Left lung (tissue), 10 donors: ENCODE data around the gene SMIM23. TPM values are rescaled to one million over a fixed set of nuclear protein-coding genes. Genes with fewer than 3 reads are reported as not detected.
"Not testable (repeated sequence)": the region's sequence is repeated elsewhere in the genome, so short reads cannot be mapped to it uniquely, and the experiment has no call there.

ENCODE experiments used
- ATAC-seq: fragments of 200-7000 bp; cut with Tn5 transposase; one replicate; pipeline ENCODE4 v1.9.1; 2020; ENCODE audit warnings: moderate library complexity
- DNase-seq, 4 donors: peaks; one replicate each; pipeline ENCODE4 v3.0.0-alpha.2; 2013 to 2020
- H3K27ac ChIP-seq, 2 donors: fragments of 200-600 bp; sonication (generic) in 1 of 2; one replicate each; pipeline versions ENCODE4 v1.5.0 to v1.8.0; 2020 to 2021
- H3K27me3 ChIP-seq, 2 donors: fragments of 200-600 bp; sonication (generic) in 1 of 2; one replicate each; pipeline versions ENCODE4 v1.5.0 to v1.8.0; 2020 to 2021
- H3K36me3 ChIP-seq, 2 donors: fragments of 200-600 bp; sonication (generic) in 1 of 2; one replicate each; pipeline versions ENCODE4 v1.5.0 to v1.8.0; 2020 to 2021
- H3K4me1 ChIP-seq, 2 donors: fragments of 200-600 bp; one replicate each; pipeline ENCODE4 v1.8.0; 2021
- H3K4me3 ChIP-seq, 2 donors: fragments of 200-600 bp; sonication (generic) in 1 of 2; one replicate each; pipeline versions ENCODE4 v1.5.0 to v1.8.0; 2020 to 2021; ENCODE audit warnings: mild to moderate bottlenecking in 1 of 2
- H3K9me3 ChIP-seq, 2 donors: fragments of 200-600 bp; sonication (generic) in 1 of 2; one replicate each; pipeline versions ENCODE4 v1.5.0 to v1.8.0; 2020 to 2021
- CTCF ChIP-seq, 2 donors: fragments of 200-600 bp; sonication (generic) in 1 of 2; IDR thresholded peaks; one replicate each; pipeline versions ENCODE4 v1.5.0 to v1.8.0; 2021; ENCODE audit warnings: antibody characterized with exemption in 2 of 2
- intact Hi-C, 2 donors: fragments of 100-400 bp; cut with DNase I; formaldehyde crosslinking; loops; one replicate each; pipeline versions ENCODE4 v1.11.2 to v1.14.2; 2022
- polyA plus RNA-seq, 6 donors: library from polyadenylated mRNA; unstranded; fragments of 120-200 nt; gene quantifications; one replicate each; pipeline ENCODE4 v1.2.1, GENCODE V29; 2013; ENCODE audit not compliant: insufficient read length in 6 of 6
- total RNA-seq, 2 donors: library from RNA; stranded (reverse); fragmentation: NEBNext Ultra II Directional; extraction: Animal tissue kit (Norgen Biotek cat#: 25700); gene quantifications; one replicate each; pipeline ENCODE4 v1.2.1, GENCODE V29; 2021
- donor health status: DM: no; HTN: yes; CAD: no.
- donor health status: DM: no; HTN: no; CAD: no.

SMIM23 gene
- total and polyA plus RNA-seq, 8 donors = not detected

GRCh38 chr5:171771856-171772255 lies 13.8 kb upstream of the SMIM23 start:
- intact Hi-C loops = no loop called here
- ATAC-seq (no peak), DNase-seq (no peak)

GRCh38 chr5:171773106-171773505 lies 12.5 kb upstream of the SMIM23 start:
- intact Hi-C loops = no loop called here
- no peak for ATAC-seq
- peaks cover 0 to 5% of the 10 kb centered on the region in 2 donors for H3K4me1 ChIP-seq

More at GRCh38 chr5:171771856-171772255, 13.8 kb upstream of the SMIM23 start:
- H3K4me3 ChIP-seq = no peak overlapping the region
- no peaks in the 10 kb centered on the region for H3K27me3 ChIP-seq
- no peaks in the 10 kb centered on the region for H3K36me3 ChIP-seq
- TF ChIP-seq CTCF (IDR thresholded peaks at IDR 0.05) = no peak
- peaks cover 0 to 5% of the 10 kb centered on the region in 2 donors for H3K4me1 ChIP-seq
- no peak overlapping the region for H3K27ac ChIP-seq
- peaks cover 0 to 6% of the 10 kb centered on the region in 2 donors for H3K9me3 ChIP-seq

GRCh38 chr5:171774418-171774817 lies 11.2 kb upstream of the SMIM23 start:
- ATAC-seq (no peak), DNase-seq (no peak)
- Histone ChIP-seq H3K27me3 (no peaks in the 10 kb centered on the region), H3K36me3 (no peaks in the 10 kb centered on the region), H3K4me1 (peaks cover 0 to 5% of the 10 kb centered on the region in 2 donors), H3K4me3 (no peak overlapping the region), H3K9me3 (no peaks in the 10 kb centered on the region), H3K27ac (no peak overlapping the region)
- TF ChIP-seq CTCF (IDR thresholded peaks at IDR 0.05) = no peak
- intact Hi-C loops = no loop called here

More at GRCh38 chr5:171773106-171773505, 12.5 kb upstream of the SMIM23 start:
- H3K27me3 ChIP-seq = no peaks in the 10 kb centered on the region
- DNase-seq = no peak
- H3K9me3 ChIP-seq = no peaks in the 10 kb centered on the region
- no peaks in the 10 kb centered on the region for H3K36me3 ChIP-seq
- no peak overlapping the region for H3K4me3 ChIP-seq
- no peak overlapping the region for H3K27ac ChIP-seq
- TF ChIP-seq CTCF (IDR thresholded peaks at IDR 0.05) = no peak

- DNase-seq (no peak), ATAC-seq (no peak)
- H3K4me3 ChIP-seq = no peak overlapping the region
- H3K9me3 ChIP-seq = no peaks in the 10 kb centered on the region
- TF ChIP-seq CTCF (IDR thresholded peaks at IDR 0.05) = no peak
- no peaks in the 10 kb centered on the region for H3K27me3 ChIP-seq
- no peaks in the 10 kb centered on the region for H3K4me1 ChIP-seq
- H3K27ac ChIP-seq = no peak overlapping the region
- intact Hi-C loops = no loop called here
- no peaks in the 10 kb centered on the region for H3K36me3 ChIP-seq
These were observed 9.4 kb upstream of the SMIM23 start for GRCh38 chr5:171776213-171776612.

GRCh38 chr5:171776770-171777759 lies 8.6 kb upstream of the SMIM23 start:
- intact Hi-C loops = no loop called here
- DNase-seq (no peak), ATAC-seq (no peak)

GRCh38 chr5:171781744-171782143 lies 3.9 kb upstream of the SMIM23 start:
- H3K27me3 ChIP-seq, H3K36me3 ChIP-seq, H3K9me3 ChIP-seq, DNase-seq, H3K4me1 ChIP-seq, H3K4me3 ChIP-seq, H3K27ac ChIP-seq, intact Hi-C loops, ATAC-seq: not testable (repeated sequence)

More at GRCh38 chr5:171776770-171777759, 8.6 kb upstream of the SMIM23 start:
- Histone ChIP-seq H3K9me3 (no peaks in the 10 kb centered on the region), H3K4me1 (no peaks in the 10 kb centered on the region), H3K27ac (no peak overlapping the region), H3K36me3 (no peaks in the 10 kb centered on the region), H3K4me3 (no peak overlapping the region), H3K27me3 (no peaks in the 10 kb centered on the region)
- TF ChIP-seq CTCF (IDR thresholded peaks at IDR 0.05) = no peak
